Measurements from ENCODE around the gene TPPP3.
"Not testable (repeated sequence)": the region's sequence is repeated elsewhere in the genome, so short reads cannot be mapped to it uniquely, and the experiment has no call there.

TPPP3 gene

DNA sequence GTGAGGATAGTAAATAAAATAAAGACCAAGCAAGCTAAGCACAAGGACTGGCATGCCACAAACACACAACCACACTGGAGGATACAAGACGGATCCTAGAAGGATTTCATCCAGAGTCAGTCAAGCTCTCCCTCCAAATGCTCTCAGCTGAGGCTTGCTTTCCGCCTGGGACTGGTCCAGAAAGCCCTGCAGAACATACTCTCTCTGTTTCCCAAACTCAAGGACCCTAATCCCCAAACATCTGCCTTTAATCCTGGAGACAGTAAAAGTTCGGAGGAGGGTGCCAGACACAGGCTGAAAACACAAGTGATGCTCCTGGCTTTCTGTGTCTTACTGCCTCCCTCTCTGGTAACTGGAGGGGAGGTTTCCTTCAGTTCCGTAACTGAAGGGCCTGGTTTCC, 32.3 kb upstream of the TPPP3 start:
- no peak for DNase-seq

GRCh38 chr16:67425061-67425460, 31.8 kb upstream of the TPPP3 start:
- DNase-seq = no peak

GRCh38 chr16:67424261-67424615, 30.9 kb upstream of the TPPP3 start:
- DNase-seq = no peak

GRCh38 chr16:67423611-67424260, 30.4 kb upstream of the TPPP3 start:
- no peak for DNase-seq

DNA sequence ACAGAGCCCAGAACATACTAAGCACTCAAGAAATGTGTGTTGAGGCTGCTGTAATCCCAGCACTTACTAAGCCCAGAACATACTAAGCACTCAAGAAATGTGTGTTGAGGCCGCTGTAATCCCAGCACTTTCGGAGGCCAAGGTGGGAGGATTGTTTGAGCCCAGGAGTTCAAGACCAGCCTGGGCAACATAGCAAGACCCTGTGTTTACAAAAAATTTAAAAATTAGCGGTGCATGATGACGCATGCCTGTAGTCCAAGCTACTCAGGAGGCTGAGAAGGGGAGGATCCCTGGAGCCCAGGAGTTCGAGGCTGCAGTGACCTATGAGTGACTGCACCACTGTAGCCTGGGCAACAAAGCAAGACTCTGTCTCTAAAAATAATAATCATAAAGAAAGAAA, 29.7 kb upstream of the TPPP3 start:
- DNase-seq = no peak

DNA sequence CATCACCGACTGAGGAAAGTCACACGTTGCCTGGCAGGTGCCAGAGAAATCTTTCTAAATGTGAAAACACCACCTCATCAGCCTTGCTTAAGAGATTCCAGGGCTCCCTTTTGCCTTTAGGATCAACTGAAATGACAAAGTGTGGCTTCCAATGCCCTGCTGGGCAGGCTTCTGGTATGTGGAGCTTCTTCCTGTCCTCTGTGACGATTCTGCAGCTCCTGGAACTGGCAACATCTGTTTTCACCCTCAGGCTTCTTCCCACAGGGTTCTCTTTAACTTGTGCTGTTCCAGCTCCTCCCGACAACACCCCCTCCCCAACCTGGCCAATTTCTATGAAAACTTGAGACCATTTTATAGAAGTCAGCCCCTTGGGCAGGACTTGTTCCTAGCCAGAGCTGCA, 27.7 kb upstream of the TPPP3 start:
- DNase-seq = no peak

- no peak for DNase-seq
Observed at GRCh38 chr16:67419931-67420330, 26.6 kb upstream of the TPPP3 start.

DNA sequence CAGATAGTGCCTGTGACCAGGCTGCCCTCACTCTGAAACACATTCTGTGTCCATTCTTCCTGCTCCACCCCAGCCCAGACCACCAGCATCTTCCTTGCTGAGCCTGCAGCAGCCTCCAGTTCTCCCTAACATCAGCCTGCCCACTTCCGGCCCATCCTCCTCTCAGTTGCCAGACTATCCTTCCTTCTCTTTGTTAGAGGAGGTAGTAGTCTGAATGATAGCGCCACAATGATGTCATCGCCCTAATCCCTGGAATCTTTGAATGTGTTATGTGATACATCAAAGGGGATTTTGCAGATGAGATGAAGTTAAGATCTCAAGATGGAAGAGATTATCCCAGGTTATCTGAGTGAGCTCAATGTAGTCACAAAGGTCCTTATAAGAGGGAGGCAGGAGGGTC, 26.2 kb upstream of the TPPP3 start:
- DNase-seq = no peak

DNA sequence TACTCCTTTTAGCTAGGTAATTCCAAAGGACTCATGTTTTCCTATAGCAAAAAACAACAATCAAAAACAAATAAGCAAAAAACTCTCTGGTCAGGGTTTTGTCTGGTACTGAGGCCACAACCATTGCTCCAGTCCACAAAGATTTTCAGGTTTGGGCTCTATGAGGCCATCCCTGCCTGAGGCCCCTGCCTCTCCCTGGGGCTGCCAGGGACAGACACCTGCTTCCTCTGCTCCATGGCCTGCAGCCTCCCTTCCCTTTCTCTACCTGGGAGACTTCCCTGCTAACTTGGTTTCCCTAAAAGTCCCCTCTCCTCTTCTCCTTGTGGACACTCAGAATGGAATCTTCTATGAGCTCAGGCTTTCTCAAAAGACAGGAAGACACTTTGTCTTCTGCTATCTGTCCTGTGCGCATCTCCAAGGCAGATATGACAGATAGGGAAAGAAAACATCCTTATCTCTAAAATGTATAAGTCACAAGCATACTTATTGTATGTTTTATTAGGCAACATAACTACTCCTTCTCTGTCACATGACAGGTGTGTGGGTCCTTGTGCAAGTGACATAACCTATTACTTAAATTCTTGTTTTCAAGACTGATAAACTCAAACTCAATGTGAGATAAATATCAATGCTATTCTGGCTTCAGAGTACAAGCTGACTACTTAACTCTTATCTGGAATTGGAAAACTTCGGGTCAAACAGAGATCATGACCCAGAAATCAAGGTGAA, 24.2 kb upstream of the TPPP3 start:
- no peak for DNase-seq

- no peak for DNase-seq
Observed at GRCh38 chr16:67415872-67416793, 22.8 kb upstream of the TPPP3 start, which contains the start of gene ZDHHC1. Gene ZDHHC1, minus strand, starts transcription at chr16:67416477. Its CDS starts 8,702 bp downstream, at chr16:67407775.

- DNase-seq = not testable (repeated sequence)
Observed at GRCh38 chr16:67415421-67415820, 22.1 kb upstream of the TPPP3 start.

DNA sequence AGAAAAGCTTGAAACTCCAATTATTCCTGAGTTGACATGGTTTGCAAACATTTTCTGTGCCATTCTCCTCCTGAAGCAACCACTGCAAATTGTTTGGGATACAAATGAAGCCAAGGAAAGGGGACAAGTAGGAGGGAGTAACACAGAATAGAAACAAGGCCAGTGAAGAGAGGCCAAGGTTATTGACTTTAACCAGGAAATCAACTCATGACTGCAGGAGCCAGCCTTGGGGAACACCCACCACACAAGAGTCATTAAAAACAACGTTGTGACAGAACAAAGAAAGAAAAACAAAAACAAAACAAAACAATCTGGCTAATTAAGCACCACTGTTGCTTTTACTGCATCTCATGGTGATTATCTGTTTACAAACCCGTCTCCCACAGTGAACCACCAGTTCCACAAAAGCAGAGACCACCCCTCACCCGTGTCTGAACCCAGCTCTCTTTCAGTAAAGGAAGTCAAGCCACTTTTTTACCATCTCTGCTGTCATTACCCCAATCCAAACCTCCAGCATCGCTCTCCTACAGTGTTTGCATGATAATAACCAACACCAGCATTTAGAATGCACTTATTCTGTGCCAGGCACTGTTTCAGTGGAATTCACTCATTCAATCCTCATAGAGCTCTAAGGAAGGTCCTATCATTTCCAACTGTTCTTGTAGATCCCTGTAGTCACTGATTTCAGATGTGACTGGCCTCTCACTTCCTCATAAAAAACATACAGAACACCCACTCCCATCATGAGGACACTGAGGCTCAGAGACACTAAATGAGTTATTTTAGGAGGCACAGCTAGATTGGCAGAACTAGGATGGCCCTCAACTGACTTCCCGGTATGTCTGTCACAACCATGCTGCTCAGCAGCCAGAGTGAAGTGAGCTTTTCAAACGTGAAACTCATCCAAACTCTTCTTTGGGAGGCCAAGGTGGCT, 20.9 kb upstream of the TPPP3 start:
- DNase-seq = no peak

DNA sequence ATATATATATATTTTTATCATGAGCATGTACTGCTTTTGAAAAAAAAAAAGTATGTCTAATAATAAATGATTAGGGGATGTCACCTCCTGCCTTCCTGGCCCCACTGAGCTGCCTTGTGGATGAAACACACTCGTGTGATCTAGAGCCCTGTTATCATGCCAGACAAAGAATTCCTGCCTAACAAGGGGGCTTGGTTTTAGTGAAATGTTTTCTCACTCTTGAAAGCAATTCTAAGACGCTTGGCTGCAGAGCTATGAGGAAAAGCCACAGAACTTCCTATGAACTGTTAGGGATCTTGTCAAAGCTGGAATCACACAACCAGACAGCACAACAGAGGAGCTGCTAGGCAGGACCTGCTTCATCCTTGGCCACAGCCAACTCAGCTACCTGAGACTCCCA, 19.0 kb upstream of the TPPP3 start:
- no peak for DNase-seq

DNA sequence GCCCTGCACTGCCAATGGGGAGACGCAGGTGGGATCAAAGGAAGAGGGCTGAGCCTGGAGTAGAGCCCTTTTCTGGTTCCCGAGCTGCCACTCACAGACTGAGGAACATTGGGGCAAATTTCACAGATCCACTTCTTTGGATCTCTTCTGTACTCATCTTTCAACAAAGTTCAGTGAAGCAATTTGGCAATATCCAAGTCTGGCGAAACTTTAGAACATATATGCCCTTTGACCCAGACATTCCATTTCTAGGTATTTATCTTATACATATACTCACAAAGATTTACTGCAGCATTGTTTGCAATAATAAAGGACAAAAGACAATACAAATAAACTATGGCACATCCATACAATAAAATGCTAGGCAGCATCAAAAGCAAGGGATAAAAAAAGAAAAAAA, 18.0 kb upstream of the TPPP3 start:
- DNase-seq = no peak

DNA sequence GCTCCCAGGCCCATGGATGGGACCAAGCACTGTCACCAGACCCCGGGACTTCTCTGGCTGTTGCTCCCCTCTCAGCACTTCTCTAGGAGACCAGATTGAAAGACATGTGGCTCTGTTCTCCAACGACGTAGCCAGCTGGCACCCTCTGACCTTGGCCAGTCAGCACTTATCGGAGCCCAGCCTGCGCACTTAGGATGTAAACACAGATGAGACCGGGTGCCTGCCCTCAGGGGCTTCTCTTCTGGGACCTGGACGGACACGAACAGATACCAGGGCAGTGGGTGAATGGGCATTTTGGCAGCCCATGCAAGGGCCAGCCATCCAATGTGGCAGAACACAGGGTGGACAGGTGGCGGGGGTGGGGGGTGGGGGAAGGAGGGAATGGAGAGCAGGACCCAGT, 16.3 kb upstream of the TPPP3 start:
- DNase-seq = no peak

DNA sequence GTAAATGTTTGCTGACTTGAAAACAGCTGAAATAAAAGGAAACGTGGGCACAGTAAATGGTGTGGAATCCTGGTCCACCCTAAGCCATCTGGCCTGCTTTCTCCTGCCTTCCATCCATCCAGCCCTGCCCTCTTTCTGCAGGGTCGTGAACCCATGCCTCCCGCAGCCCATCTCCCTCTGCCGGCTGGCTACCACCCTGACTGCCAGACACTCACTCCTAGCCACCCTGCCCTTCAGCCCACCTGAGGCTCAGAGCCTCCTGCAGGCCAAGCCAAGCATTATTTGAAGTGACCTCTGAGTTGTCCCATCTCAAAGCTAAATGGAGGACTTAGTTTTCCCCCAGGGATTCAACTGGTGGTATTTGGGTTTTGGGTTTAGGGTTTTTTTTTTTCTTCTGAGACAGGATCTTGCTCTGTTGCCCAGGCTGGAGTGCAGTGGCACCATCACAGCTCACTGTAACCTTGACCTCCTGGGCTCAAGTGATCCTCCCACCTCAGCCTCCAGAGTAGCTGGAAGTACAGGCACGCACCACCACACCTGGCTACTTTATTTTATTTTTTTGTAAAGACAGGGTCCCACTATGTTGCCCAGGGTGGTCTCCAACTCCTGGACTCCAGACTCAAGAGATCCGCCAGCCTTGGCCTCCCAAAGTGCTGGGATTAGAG, 14.6 kb upstream of the TPPP3 start:
- DNase-seq = no peak

DNA sequence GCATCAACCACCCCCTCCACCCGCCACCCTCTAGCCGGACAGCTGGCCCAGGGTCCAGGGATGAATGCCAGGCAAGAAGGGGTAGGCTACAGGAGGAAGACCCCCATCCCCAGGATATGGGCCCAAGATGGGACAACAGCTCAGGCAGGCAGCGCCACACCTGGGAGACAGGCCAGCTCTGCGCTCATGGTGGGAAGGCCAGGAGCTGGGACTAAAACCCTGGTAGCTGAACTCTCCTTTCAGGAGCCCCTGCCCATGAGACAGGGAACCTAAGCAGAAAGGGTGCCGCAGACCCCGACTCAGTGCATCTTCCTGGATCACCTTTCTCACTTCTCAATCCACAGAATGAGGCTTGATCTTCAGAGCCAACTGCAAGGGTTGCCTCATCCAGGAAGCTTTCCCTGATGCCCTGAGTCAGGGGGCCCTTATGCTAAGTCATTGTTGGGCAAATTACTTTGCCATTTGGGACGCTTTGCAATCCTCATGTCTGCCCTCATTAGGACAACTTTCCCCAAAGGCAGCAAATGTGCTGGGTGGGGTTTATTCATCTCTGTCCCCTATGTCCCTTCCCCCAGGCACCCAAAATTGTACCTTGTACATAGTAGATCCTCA, 14.0 kb upstream of the TPPP3 start:
- DNase-seq = no peak

- DNase-seq = no peak
Observed at GRCh38 chr16:67406111-67406971, 13.0 kb upstream of the TPPP3 start.

GRCh38 chr16:67405336-67405735, 12.0 kb upstream of the TPPP3 start:
- no peak for DNase-seq

DNA sequence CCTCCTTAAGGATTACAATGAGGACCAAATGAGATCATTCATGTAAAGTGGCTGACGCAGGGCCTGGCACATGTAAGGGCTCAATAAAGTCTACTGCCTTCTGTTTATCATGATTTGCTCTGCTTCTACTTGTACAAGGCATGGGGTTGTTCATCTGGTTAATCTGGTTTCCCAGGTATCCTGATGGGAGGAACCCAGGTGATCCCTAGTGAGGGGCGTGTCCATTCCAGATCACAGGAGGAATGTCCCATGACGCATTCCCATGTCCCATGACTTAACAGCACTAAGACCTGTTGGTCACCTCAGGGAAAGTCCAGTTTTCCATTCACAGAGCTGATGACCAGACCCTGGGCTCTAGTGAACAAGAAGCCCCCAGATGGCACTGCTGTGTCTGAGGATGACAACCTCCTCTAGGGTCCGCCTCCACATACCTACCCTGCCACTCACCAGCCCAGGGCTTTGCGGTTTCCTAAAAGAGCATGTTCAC, 11.5 kb upstream of the TPPP3 start:
- DNase-seq = no peak
